A549 (cell line): Measurements from ENCODE around the gene RTL1. TPM values are rescaled to one million over a fixed set of nuclear protein-coding genes. Genes with fewer than 3 reads are reported as not detected.

ENCODE experiments used
- ATAC-seq, 2 experiments: fragments of 200-7000 bp in 1 of 2; fragments of >200 bp in 1 of 2; cut with Nextera tagmentation in 1 of 2; cut with Tn5 transposase in 1 of 2; 3 replicates each; pipeline versions ENCODE4 v1.8.0 to v1.9.1; 2018 to 2020; ENCODE audit warnings: mild to moderate bottlenecking in 1 of 2, moderate library complexity in 1 of 2
- CTCF ChIA-PET: fragments of 300-600 bp; sonication (Branson Sonifier 250); formaldehyde crosslinking; extraction: SDS; loops from one replicate; lab custom pipeline; 2021; ENCODE audit warnings: antibody characterized with exemption, inconsistent platforms; lab: Yijun Ruan, JAX
- POLR2A ChIA-PET: fragments of 350-600 bp; formaldehyde crosslinking; extraction: SDS; loops from one replicate; lab custom pipeline; 2021; ENCODE audit warnings: antibody characterized with exemption, inconsistent platforms; lab: Yijun Ruan, JAX
- DNase-seq, 2 experiments: peaks; one replicate each; pipeline versions ENCODE4 v3.0.0 to v3.0.0-alpha.2; 2011 to 2016; ENCODE audit warnings: low read depth in 1 of 2, low spot score in 1 of 2
- FAIRE-seq: peaks from 2 replicates; lab custom pipeline; 2011; peaks lifted over from hg19 to GRCh38; lab: Jason Lieb, UNC
- H3K27ac ChIP-seq, 2 experiments: fragments of >200 bp; sonication (Bioruptor Twin); formaldehyde crosslinking; 3 replicates each; pipeline ENCODE4 v1.5.1; 2016 to 2017
- H3K4me1 ChIP-seq: fragments of >200 bp; sonication (Bioruptor Twin); formaldehyde crosslinking; 3 replicates; pipeline ENCODE4 v1.6.1; 2016
- H3K4me2 ChIP-seq: fragments of >200 bp; sonication (Bioruptor Twin); formaldehyde crosslinking; 3 replicates; pipeline ENCODE4 v1.6.1; 2016
- H3K4me3 ChIP-seq: fragments of >200 bp; sonication (Bioruptor Twin); formaldehyde crosslinking; 3 replicates; pipeline ENCODE4 v1.5.1; 2016
- H3K9me3 ChIP-seq: fragments of >200 bp; sonication (Bioruptor Twin); formaldehyde crosslinking; 3 replicates; pipeline ENCODE4 v1.6.1; 2016
- BHLHE40 ChIP-seq: IDR thresholded peaks from 2 replicates; pipeline ENCODE4 v1.6.1; 2012; ENCODE audit warnings: low read depth, low read length, inconsistent platforms
- CBX2 ChIP-seq: fragments of 200-600 bp; sonication (generic); IDR thresholded peaks from 2 replicates; pipeline ENCODE4 v1.6.1; 2016; ENCODE audit warnings: low read depth, mild to moderate bottlenecking, borderline replicate concordance
- CBX8 ChIP-seq: fragments of 200-600 bp; sonication (generic); IDR thresholded peaks from 2 replicates; pipeline ENCODE4 v1.6.1; 2016
- CEBPB ChIP-seq, 2 experiments: fragments of >200 bp in 1 of 2; sonication (Bioruptor Twin) in 1 of 2; formaldehyde crosslinking in 1 of 2; IDR thresholded peaks; 2 replicates each; pipeline ENCODE4 v1.6.1; 2012 to 2016
- EHF ChIP-seq: fragments of 250-450 bp; sonication (Bioruptor Pico); IDR thresholded peaks from 2 replicates; pipeline ENCODE4 v1.5.0; 2020; ENCODE audit warnings: mild to moderate bottlenecking
- EHMT2 ChIP-seq: fragments of 200-600 bp; sonication (generic); IDR thresholded peaks from 2 replicates; pipeline ENCODE4 v1.6.1; 2016; ENCODE audit warnings: antibody characterized with exemption, low read depth, mild to moderate bottlenecking, moderate library complexity
- EP300 ChIP-seq, 2 experiments: fragments of >200 bp; sonication (Bioruptor Twin); formaldehyde crosslinking; IDR thresholded peaks; 2 replicates in 1 of 2; 3 replicates in 1 of 2; pipeline ENCODE4 v1.6.1; 2016 to 2017
- FOXS1 ChIP-seq: fragments of 250-450 bp; sonication (Bioruptor Pico); IDR thresholded peaks from 2 replicates; pipeline ENCODE4 v1.5.0; 2020; ENCODE audit warnings: mild to moderate bottlenecking, moderate library complexity
- GATA3 ChIP-seq: IDR thresholded peaks from 2 replicates; pipeline ENCODE4 v1.6.1; 2012; ENCODE audit warnings: borderline replicate concordance
- HDAC2 ChIP-seq: fragments of 200-600 bp; sonication (generic); IDR thresholded peaks from 2 replicates; pipeline ENCODE4 v1.6.1; 2016
- HOXB5 ChIP-seq: fragments of 250-450 bp; sonication (Bioruptor Pico); IDR thresholded peaks from 2 replicates; pipeline ENCODE4 v1.5.0; 2020; ENCODE audit warnings: mild to moderate bottlenecking, moderate library complexity
- JUN ChIP-seq, 2 experiments: fragments of >200 bp; sonication (Bioruptor Twin); formaldehyde crosslinking; IDR thresholded peaks; 2 replicates in 1 of 2; 3 replicates in 1 of 2; pipeline ENCODE4 v1.6.1; 2016 to 2017
- JUNB ChIP-seq: fragments of >200 bp; sonication (Bioruptor Twin); formaldehyde crosslinking; IDR thresholded peaks from 2 replicates; pipeline ENCODE4 v1.6.1; 2016
- KDM1A ChIP-seq: fragments of 200-600 bp; sonication (generic); IDR thresholded peaks from 2 replicates; pipeline ENCODE4 v1.6.1; 2016; ENCODE audit warnings: low read depth, mild to moderate bottlenecking
- MYC ChIP-seq: IDR thresholded peaks from 2 replicates; pipeline ENCODE4 v1.6.1; 2012; ENCODE audit warnings: mild to moderate bottlenecking, inconsistent platforms, low read length, improper control_type of control experiment, borderline replicate concordance
- NR3C1 ChIP-seq: fragments of >200 bp; sonication (Bioruptor Twin); formaldehyde crosslinking; IDR thresholded peaks from 3 replicates; pipeline ENCODE4 v1.6.1; 2017
- POLR2AphosphoS2 ChIP-seq: conservative IDR thresholded peaks from 2 replicates; pipeline ENCODE4 v1.6.1; 2012; ENCODE audit warnings: low read length, improper control_type of control experiment, inconsistent platforms
- RAD21 ChIP-seq, 2 experiments: fragments of >200 bp in 1 of 2; sonication (Bioruptor Twin) in 1 of 2; formaldehyde crosslinking in 1 of 2; IDR thresholded peaks in 1 of 2; conservative IDR thresholded peaks in 1 of 2; 2 replicates in 1 of 2; 3 replicates in 1 of 2; pipeline ENCODE4 v1.6.1; 2012 to 2018; ENCODE audit warnings: inconsistent platforms in 1 of 2
- RARB ChIP-seq: fragments of 250-450 bp; sonication (Bioruptor Pico); IDR thresholded peaks from 2 replicates; pipeline ENCODE4 v1.8.0; 2021; ENCODE audit warnings: mild to moderate bottlenecking, moderate library complexity
- RFX5 ChIP-seq: fragments of 450-650 bp; IDR thresholded peaks from 2 replicates; pipeline ENCODE4 v1.7.1; 2014; ENCODE audit warnings: antibody characterized with exemption, mild to moderate bottlenecking, moderate library complexity
- SMC3 ChIP-seq: fragments of >200 bp; sonication (Bioruptor Twin); formaldehyde crosslinking; IDR thresholded peaks from 3 replicates; pipeline ENCODE4 v1.6.1; 2018; ENCODE audit warnings: inconsistent platforms
- SREBF2 ChIP-seq: fragments of 450-650 bp; IDR thresholded peaks from 2 replicates; pipeline ENCODE4 v1.6.1; 2014; ENCODE audit warnings: mild to moderate bottlenecking, moderate library complexity
- TFCP2L1 ChIP-seq: fragments of 250-450 bp; sonication (Bioruptor Pico); IDR thresholded peaks from 2 replicates; pipeline ENCODE4 v1.5.0; 2021; ENCODE audit warnings: mild to moderate bottlenecking
- ZC3H11A ChIP-seq: fragments of 450-650 bp; IDR thresholded peaks from 2 replicates; pipeline ENCODE4 v1.6.1; 2014; ENCODE audit warnings: antibody characterized with exemption, mild to moderate bottlenecking
- ZFP36 ChIP-seq: fragments of 450-650 bp; IDR thresholded peaks from 2 replicates; pipeline ENCODE4 v1.6.1; 2014; ENCODE audit warnings: borderline replicate concordance; ENCODE audit not compliant: partially characterized antibody
- ZNF302 ChIP-seq: fragments of 250-450 bp; sonication (Bioruptor Pico); IDR thresholded peaks from 2 replicates; pipeline ENCODE4 v1.9.0; 2021; ENCODE audit warnings: inconsistent platforms, mild to moderate bottlenecking, moderate library complexity
- WGBS: methylation state at CpG from one replicate; pipeline ENCODE4 v1.1.6; 2017; ENCODE audit errors: missing lambda C conversion rate; 5-methylcytosine and 5-hydroxymethylcytosine counted together
- polyA plus RNA-seq, 4 experiments: library from polyadenylated mRNA; depleted of rRNA in 3 of 4; stranded (reverse); fragments of >200 nt; fragmentation: RNase III in 1 of 4; extraction: RNeasy Plus Mini Kit Qiagen cat#74134 plus additional on column Dnase treatment in 1 of 4; gene quantifications; 2 replicates in 3 of 4; 3 replicates in 1 of 4; pipeline ENCODE4 v1.2.3, GENCODE V29; 2011 to 2017
- TF ChIP-seq, protein P1 (sequence below): IDR thresholded peaks from 2 replicates; pipeline ENCODE4 v1.6.1; 2012
- TF ChIP-seq, protein P2 (sequence below): fragments of >200 bp; sonication (Bioruptor Twin); formaldehyde crosslinking; IDR thresholded peaks from 2 replicates; pipeline ENCODE4 v1.6.1; 2016
- TF ChIP-seq, protein P3 (sequence below): IDR thresholded peaks from 2 replicates; pipeline ENCODE4 v1.6.1; 2012
- TF ChIP-seq, protein P4 (sequence below): IDR thresholded peaks from 2 replicates; pipeline ENCODE4 v1.6.1; 2012; ENCODE audit warnings: low read depth, borderline replicate concordance
- TF ChIP-seq, protein P5 (sequence below): fragments of 150-350 bp; IDR thresholded peaks from 2 replicates; pipeline ENCODE4 v1.6.1; 2014; ENCODE audit warnings: low read depth, mild to moderate bottlenecking, low read length

RTL1 gene
- polyA plus RNA-seq, 2 of the 4 experiments (the other 2 are of a cell fraction): 0.01 TPM; not detected in 1

DNA sequence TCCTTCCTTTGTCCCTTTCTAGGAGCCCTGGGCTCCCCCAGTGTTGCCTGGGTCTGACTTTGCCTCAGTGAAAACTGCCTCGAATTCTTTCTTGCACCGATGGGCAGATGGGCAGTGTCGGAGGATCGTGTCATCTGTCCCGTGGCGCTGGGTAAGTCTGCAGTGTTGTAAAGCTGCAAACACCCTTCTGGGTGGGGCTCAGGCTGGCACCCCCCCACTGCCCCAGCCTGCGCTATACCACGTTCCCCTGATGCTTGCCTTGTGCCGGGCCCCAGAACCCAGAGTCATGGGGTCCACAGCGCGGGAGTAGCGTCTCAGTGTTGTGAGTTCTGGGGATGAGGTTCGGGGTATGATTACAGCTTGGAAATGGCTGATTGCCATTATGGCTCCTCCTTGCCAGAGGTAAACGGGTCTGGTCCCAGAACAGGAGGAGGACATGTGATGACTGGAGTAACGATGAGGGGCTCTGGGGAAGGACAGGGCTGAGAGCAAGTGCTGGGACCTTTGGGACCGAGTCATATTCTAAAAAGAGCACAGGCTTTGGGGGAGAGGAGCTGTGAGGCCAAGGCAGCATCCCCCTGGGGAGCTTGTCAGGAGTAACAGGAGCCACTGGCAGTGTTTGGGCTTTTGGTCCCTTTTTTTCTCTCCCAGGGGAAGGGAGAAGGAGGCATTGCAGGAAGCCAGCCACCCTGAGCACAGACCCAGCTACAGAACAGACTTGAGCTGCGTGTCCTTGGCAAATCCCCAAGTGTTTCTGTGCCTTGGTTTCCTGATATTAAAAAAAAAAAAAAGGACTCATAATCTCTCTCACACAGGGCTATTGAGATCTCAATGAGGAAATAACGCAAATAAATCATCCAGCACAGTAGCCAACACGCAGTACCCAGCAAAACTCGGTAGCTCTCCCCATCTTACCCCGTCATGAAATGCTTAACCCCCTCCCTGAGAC is 4.3 kb downstream of the RTL1 start:
- ATAC-seq: no peak
- no peak for TF ChIP-seq FOXS1 (CRISPR knock-in tag)
- TF ChIP-seq BHLHE40: no peak
- no peak for TF ChIP-seq EP300 (IDR thresholded peaks at IDR 0.05)
- no peak for TF ChIP-seq JUNB
- no peak for TF ChIP-seq CBX2
- TF ChIP-seq, protein P1, sequence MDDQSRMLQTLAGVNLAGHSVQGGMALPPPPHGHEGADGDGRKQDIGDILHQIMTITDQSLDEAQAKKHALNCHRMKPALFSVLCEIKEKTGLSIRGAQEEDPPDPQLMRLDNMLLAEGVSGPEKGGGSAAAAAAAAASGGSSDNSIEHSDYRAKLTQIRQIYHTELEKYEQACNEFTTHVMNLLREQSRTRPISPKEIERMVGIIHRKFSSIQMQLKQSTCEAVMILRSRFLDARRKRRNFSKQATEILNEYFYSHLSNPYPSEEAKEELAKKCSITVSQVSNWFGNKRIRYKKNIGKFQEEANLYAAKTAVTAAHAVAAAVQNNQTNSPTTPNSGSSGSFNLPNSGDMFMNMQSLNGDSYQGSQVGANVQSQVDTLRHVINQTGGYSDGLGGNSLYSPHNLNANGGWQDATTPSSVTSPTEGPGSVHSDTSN: no peak
- no peak for TF ChIP-seq POLR2AphosphoS2
- TF ChIP-seq JUN (IDR thresholded peaks at IDR 0.05): no peak
- TF ChIP-seq GATA3: no peak
- no peak for TF ChIP-seq RAD21 (conservative IDR thresholded peaks at IDR 0.05 in 1 of 2, IDR thresholded peaks at IDR 0.05 in 1 of 2)
- no peak for TF ChIP-seq TFCP2L1 (CRISPR knock-in tag)
- Histone ChIP-seq H3K27ac (no peak overlapping the region), H3K9me3 (no peaks in the 10 kb centered on the region), H3K4me3 (no peak overlapping the region), H3K4me1 (peaks cover 5% of the 10 kb centered on the region; the same call in 2 of the 3 replicates), H3K4me2 (no peak overlapping the region)
- ChIA-PET POLR2A (interaction anchor here (0.7 kb wide), 1 partner anchor 521 kb away, joined by 3 read pairs; no protein-coding TSS in a partner anchor), CTCF (interaction anchor here (0.6 to 4.3 kb wide), 11 partner anchors 15 to 728 kb away, joined by 3 to 24 read pairs (median 7); no protein-coding TSS in a partner anchor)
- 83% methylated on average over 17 of the region's 21 CpGs for WGBS
- no peak for DNase-seq
- no peak for FAIRE-seq

DNA sequence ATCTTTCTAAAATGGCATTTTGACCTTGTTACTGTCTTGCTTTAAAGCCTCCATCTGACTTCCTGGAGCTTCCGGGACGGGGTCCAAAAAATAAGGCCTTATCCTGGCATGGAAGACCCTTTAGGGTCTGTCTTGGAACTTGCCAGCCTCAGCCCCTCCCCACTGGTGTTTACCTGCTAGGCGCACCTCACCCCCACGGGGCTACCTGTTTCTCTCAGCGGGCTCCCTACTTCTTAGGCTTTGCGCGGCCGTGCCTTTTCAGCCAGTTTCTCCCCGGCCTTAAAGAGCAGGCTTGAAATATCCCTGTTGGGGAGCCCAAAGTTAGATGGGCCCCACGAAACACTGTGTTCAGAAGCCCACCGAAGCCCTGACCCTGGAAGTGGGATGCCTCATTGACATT is 5.1 kb downstream of the RTL1 start:
- H3K4me2 ChIP-seq: no peak overlapping the region
- TF ChIP-seq ZC3H11A (no peak), SREBF2 (no peak), CEBPB (IDR thresholded peaks at IDR 0.05) (no peak), GATA3 (no peak), EHMT2 (no peak)
- TF ChIP-seq, all 56 proteins: peak for 0
- no peak for DNase-seq
- no peaks in the 10 kb centered on the region for H3K9me3 ChIP-seq
- WGBS: 85% methylated on average over 11 of the region's 11 CpGs
- no peak for FAIRE-seq
- ChIA-PET POLR2A (no interaction called here), CTCF (interaction anchor here (0.9 to 4.3 kb wide), 5 partner anchors 188 to 767 kb away, joined by 3 to 24 read pairs (median 7); no protein-coding TSS in a partner anchor)
- no peak for ATAC-seq
- H3K27ac ChIP-seq: no peak overlapping the region
- H3K4me3 ChIP-seq: no peak overlapping the region
- H3K4me1 ChIP-seq: no peaks in the 10 kb centered on the region

DNA sequence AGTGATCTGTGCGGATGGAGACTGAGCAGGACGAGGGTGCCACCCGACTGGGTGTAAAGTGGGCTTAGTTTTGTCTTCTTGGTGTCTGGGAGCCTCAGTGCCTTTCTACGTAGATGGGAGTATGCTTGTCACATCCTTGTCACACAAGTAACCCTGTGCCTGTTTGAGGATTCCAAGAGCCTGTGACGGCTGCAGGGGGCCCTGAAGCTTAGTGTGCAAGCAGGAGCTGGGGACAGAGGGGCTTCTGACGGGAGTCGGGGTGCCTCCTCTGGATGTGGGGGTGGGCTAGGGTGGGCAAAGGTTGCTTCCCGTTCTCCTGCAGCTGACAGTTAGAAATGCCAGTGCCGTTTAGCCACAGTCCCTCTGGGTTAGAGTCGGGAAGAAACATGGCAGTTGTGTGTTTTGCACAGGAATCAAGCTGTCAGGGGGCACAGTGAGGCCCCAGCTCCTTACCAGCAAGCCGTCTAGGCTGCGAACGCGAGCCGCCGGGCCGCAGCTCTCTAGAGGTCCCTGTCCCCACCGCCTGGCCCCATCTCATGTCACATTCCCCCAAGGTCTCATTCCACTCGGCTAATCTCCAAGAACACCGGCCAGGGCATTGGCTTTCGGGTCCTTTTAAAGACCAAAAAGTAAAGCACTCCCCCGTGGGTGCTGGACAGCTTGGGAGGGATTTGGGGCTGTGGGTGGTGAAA is 7.0 kb downstream of the RTL1 start:
- CTCF ChIA-PET: interaction anchor here (0.9 kb wide), 1 partner anchor 475 kb away, joined by 3 read pairs; no protein-coding TSS in a partner anchor
- no peak overlapping the region for H3K4me3 ChIP-seq
- ATAC-seq: no peak
- TF ChIP-seq SMC3 (no peak), EHF (CRISPR knock-in tag) (no peak), RARB (no peak), RAD21 (conservative IDR thresholded peaks at IDR 0.05 in 1 of 2, IDR thresholded peaks at IDR 0.05 in 1 of 2) (no peak), NR3C1 (no peak), KDM1A (no peak), MYC (no peak), ZNF302 (CRISPR knock-in tag) (no peak), HOXB5 (CRISPR knock-in tag) (no peak), SREBF2 (no peak), ZFP36 (no peak), JUN (IDR thresholded peaks at IDR 0.05) (no peak), CBX8 (no peak), HDAC2 (no peak), RFX5 (no peak), TFCP2L1 (CRISPR knock-in tag) (no peak)
- TF ChIP-seq, protein P2, sequence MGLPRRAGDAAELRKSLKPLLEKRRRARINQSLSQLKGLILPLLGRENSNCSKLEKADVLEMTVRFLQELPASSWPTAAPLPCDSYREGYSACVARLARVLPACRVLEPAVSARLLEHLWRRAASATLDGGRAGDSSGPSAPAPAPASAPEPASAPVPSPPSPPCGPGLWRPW: no peak
- TF ChIP-seq, protein P3, sequence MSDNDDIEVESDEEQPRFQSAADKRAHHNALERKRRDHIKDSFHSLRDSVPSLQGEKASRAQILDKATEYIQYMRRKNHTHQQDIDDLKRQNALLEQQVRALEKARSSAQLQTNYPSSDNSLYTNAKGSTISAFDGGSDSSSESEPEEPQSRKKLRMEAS: no peak
- TF ChIP-seq, protein P4, sequence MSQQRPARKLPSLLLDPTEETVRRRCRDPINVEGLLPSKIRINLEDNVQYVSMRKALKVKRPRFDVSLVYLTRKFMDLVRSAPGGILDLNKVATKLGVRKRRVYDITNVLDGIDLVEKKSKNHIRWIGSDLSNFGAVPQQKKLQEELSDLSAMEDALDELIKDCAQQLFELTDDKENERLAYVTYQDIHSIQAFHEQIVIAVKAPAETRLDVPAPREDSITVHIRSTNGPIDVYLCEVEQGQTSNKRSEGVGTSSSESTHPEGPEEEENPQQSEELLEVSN: no peak
- TF ChIP-seq, protein P5, sequence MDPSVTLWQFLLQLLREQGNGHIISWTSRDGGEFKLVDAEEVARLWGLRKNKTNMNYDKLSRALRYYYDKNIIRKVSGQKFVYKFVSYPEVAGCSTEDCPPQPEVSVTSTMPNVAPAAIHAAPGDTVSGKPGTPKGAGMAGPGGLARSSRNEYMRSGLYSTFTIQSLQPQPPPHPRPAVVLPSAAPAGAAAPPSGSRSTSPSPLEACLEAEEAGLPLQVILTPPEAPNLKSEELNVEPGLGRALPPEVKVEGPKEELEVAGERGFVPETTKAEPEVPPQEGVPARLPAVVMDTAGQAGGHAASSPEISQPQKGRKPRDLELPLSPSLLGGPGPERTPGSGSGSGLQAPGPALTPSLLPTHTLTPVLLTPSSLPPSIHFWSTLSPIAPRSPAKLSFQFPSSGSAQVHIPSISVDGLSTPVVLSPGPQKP: no peak
- TF ChIP-seq, all 56 proteins: peak for 0
- no peaks in the 10 kb centered on the region for H3K9me3 ChIP-seq
- H3K4me1 ChIP-seq: no peaks in the 10 kb centered on the region
- no peak for DNase-seq
- no peak for FAIRE-seq
- POLR2A ChIA-PET: no interaction called here
- WGBS: 81% methylated on average over 16 of the region's 22 CpGs
- no peak overlapping the region for H3K27ac ChIP-seq
- no peak overlapping the region for H3K4me2 ChIP-seq
